Neural cell (in vitro differentiated cells): ENCODE results near the gene PELO. TPM values are rescaled to one million over a fixed set of nuclear protein-coding genes. Genes with fewer than 3 reads are reported as not detected.

Source experiments
- H2AFZ ChIP-seq: fragments of 200-600, 300-800 bp; sonication (generic), shearing (Covaris generic); 2 replicates; pipeline ENCODE4 v1.6.0; 2014; ENCODE audit warnings: low read depth, mild to moderate bottlenecking, antibody characterized with exemption, low read length, moderate library complexity
- H3F3A ChIP-seq: fragments of 200-600 bp; shearing (Covaris generic); 2 replicates; pipeline ENCODE4 v1.6.1; 2016; ENCODE audit warnings: mild to moderate bottlenecking, moderate library complexity, mixed read lengths, antibody characterized with exemption, low read length; ENCODE audit not compliant: insufficient read depth, poor library complexity, severe bottlenecking
- H3K27ac ChIP-seq: fragments of 200-600, 300-800 bp; sonication (generic), shearing (Covaris generic); 2 replicates; pipeline ENCODE4 v1.5.1; 2014; ENCODE audit warnings: mild to moderate bottlenecking, low read length, moderate library complexity
- H3K27me3 ChIP-seq: fragments of 300-800, 200-600 bp; sonication (generic), shearing (Covaris generic); 2 replicates; pipeline ENCODE4 v1.6.0; 2014; ENCODE audit warnings: mild to moderate bottlenecking, low read depth, low read length, moderate library complexity; ENCODE audit not compliant: insufficient read depth
- H3K36me3 ChIP-seq: fragments of 300-800, 200-600 bp; sonication (generic), shearing (Covaris generic); 2 replicates; pipeline ENCODE4 v1.5.1; 2014; ENCODE audit warnings: mild to moderate bottlenecking, antibody characterized with exemption, low read length, moderate library complexity; ENCODE audit not compliant: insufficient read depth
- H3K4me2 ChIP-seq: fragments of 300-800, 200-600 bp; sonication (generic), shearing (Covaris generic); 2 replicates; pipeline ENCODE4 v1.6.0; 2014; ENCODE audit warnings: mild to moderate bottlenecking, low read length
- H3K4me3 ChIP-seq: fragments of 300-800, 200-600 bp; sonication (generic), shearing (Covaris generic); 2 replicates; pipeline ENCODE4 v1.5.1; 2014; ENCODE audit warnings: mild to moderate bottlenecking, low read length, moderate library complexity
- H3K79me2 ChIP-seq: fragments of 200-600 bp; shearing (Covaris generic); replicated peaks from 2 replicates; pipeline ENCODE4 v1.6.0; 2014; ENCODE audit warnings: mild to moderate bottlenecking, low read length, moderate library complexity; ENCODE audit not compliant: insufficient read depth
- H3K9ac ChIP-seq: fragments of 300-800, 200-600 bp; sonication (generic), shearing (Covaris generic); 2 replicates; pipeline ENCODE4 v1.6.1; 2016; ENCODE audit warnings: mild to moderate bottlenecking, low read length, mixed read lengths
- H3K9me2 ChIP-seq: fragments of 200-600 bp; shearing (Covaris generic); 2 replicates; pipeline ENCODE4 v1.6.1; 2016; ENCODE audit warnings: mild to moderate bottlenecking, low read length, mixed read lengths; ENCODE audit not compliant: insufficient read depth
- H3K9me3 ChIP-seq: fragments of 200-600, 300-800 bp; sonication (generic), shearing (Covaris generic); 2 replicates; pipeline ENCODE4 v1.6.1; 2016; ENCODE audit warnings: mild to moderate bottlenecking, mixed run types, low read length, moderate library complexity, mixed read lengths
- H4K20me1 ChIP-seq: fragments of 200-600 bp; shearing (Covaris generic); 2 replicates; pipeline ENCODE4 v1.6.1; 2016; ENCODE audit warnings: mild to moderate bottlenecking, mixed run types; ENCODE audit not compliant: insufficient read depth
- CTCF ChIP-seq: fragments of 450-650 bp; IDR thresholded peaks from 2 replicates; pipeline ENCODE4 v1.5.1; 2014; ENCODE audit warnings: antibody characterized with exemption, mild to moderate bottlenecking, moderate library complexity; ENCODE audit not compliant: poor library complexity, severe bottlenecking
- EP300 ChIP-seq: fragments of 450-650 bp; conservative IDR thresholded peaks from 2 replicates; pipeline ENCODE4 v1.6.1; 2014; ENCODE audit warnings: antibody characterized with exemption, mild to moderate bottlenecking, moderate library complexity; ENCODE audit not compliant: poor library complexity, severe bottlenecking
- EZH2 ChIP-seq: fragments of 200-600, 300-800 bp; shearing (Covaris generic), sonication (generic); IDR thresholded peaks from 2 replicates; pipeline ENCODE4 v1.6.1; 2014; ENCODE audit warnings: antibody characterized with exemption, low read length, borderline replicate concordance, mild to moderate bottlenecking; ENCODE audit not compliant: insufficient read depth, poor library complexity, severe bottlenecking
- MXI1 ChIP-seq: fragments of 450-650 bp; conservative IDR thresholded peaks from 2 replicates; pipeline ENCODE4 v1.6.1; 2014; ENCODE audit warnings: antibody characterized with exemption, mild to moderate bottlenecking; ENCODE audit not compliant: poor library complexity, severe bottlenecking
- POLR2AphosphoS5 ChIP-seq: IDR thresholded peaks from 2 replicates; pipeline ENCODE4 v1.6.1; 2012
- RAD21 ChIP-seq: fragments of 450-650 bp; conservative IDR thresholded peaks from 2 replicates; pipeline ENCODE4 v1.6.1; 2014; ENCODE audit warnings: antibody characterized with exemption, mild to moderate bottlenecking, moderate library complexity
- REST ChIP-seq: IDR thresholded peaks from 2 replicates; pipeline ENCODE4 v1.6.1; 2012; ENCODE audit warnings: borderline replicate concordance
- SMC3 ChIP-seq: fragments of 450-650 bp; conservative IDR thresholded peaks from 2 replicates; pipeline ENCODE4 v1.6.1; 2014; ENCODE audit warnings: antibody characterized with exemption, mild to moderate bottlenecking, moderate library complexity; ENCODE audit not compliant: poor library complexity
- TAF1 ChIP-seq: IDR thresholded peaks from 2 replicates; pipeline ENCODE4 v1.6.1; 2012; ENCODE audit warnings: low read depth
- polyA plus RNA-seq: library from polyadenylated mRNA; depleted of rRNA; stranded (reverse); fragments of >200 nt; gene quantifications from 2 replicates; pipeline ENCODE4 v1.2.3, GENCODE V29; 2014

Gene PELO
- polyA plus RNA-seq, 1 donor from 2014 or later: 10.5 TPM

GRCh38 chr5:52796031-52796430, 8.3 kb downstream of the PELO start:
- Histone ChIP-seq H2AFZ (no peak overlapping the region), H3K36me3 (no peaks in the 10 kb centered on the region), H3K4me2 (no peak overlapping the region), H3F3A (no peaks in the 10 kb centered on the region), H3K9me3 (no peaks in the 10 kb centered on the region), H3K9me2 (no peaks in the 10 kb centered on the region), H3K27me3 (no peaks in the 10 kb centered on the region), H3K27ac (no peak overlapping the region), H3K9ac (no peak overlapping the region), H3K4me3 (no peak overlapping the region), H4K20me1 (no peaks in the 10 kb centered on the region), H3K79me2 (peaks cover 2% of the 10 kb centered on the region)
- TF ChIP-seq RAD21: no peak
- TF ChIP-seq POLR2AphosphoS5: no peak
- TF ChIP-seq EZH2: no peak
- no peak for TF ChIP-seq CTCF

GRCh38 chr5:52796516-52797103, 8.9 kb downstream of the PELO start:
- no peaks in the 10 kb centered on the region for H3K9me3 ChIP-seq
- H3K27me3 ChIP-seq: no peaks in the 10 kb centered on the region
- H3K36me3 ChIP-seq: no peaks in the 10 kb centered on the region
- H3K4me2 ChIP-seq: no peak overlapping the region
- H4K20me1 ChIP-seq: no peaks in the 10 kb centered on the region
- H3K27ac ChIP-seq: no peak overlapping the region
- no peak overlapping the region for H2AFZ ChIP-seq
- H3K9ac ChIP-seq: no peak overlapping the region
- no peak for TF ChIP-seq EZH2
- no peak for TF ChIP-seq SMC3
- TF ChIP-seq POLR2AphosphoS5: no peak
- no peak for TF ChIP-seq TAF1
- TF ChIP-seq REST: no peak
- TF ChIP-seq EP300: no peak
- no peak for TF ChIP-seq MXI1
- TF ChIP-seq CTCF: no peak
- TF ChIP-seq RAD21: no peak
- H3K4me3 ChIP-seq: no peak overlapping the region
- no peaks in the 10 kb centered on the region for H3F3A ChIP-seq
- H3K9me2 ChIP-seq: no peaks in the 10 kb centered on the region
- H3K79me2 ChIP-seq: peaks cover 8% of the 10 kb centered on the region
